Activated CD4-positive, alpha-beta T cell treated with anti-CD3 and anti-CD28 coated beads, Interleukin-2, Interleukin-6, amounts not matched to agents 100 ng/mL and 50 ng/mL, durations not matched to agents 16 hours and 8 hours (primary cell): ENCODE data around the gene EMILIN3.

Source experiments
- DNase-seq: peaks from one replicate; pipeline ENCODE4 v3.0.0-alpha.2; 2020

Gene EMILIN3

GRCh38 chr20:41366546-41367392 lies at the start of gene EMILIN3:
EMILIN3 (minus strand) TSS chr20:41366818; CDS start chr20:41366634, 184 bp downstream.
- DNase-seq: no peak

GRCh38 chr20:41415191-41415590 lies 48.6 kb upstream of the EMILIN3 start:
- DNase-seq: no peak

- no peak for DNase-seq
Observed at GRCh38 chr20:41413169-41413568, 46.6 kb upstream of the EMILIN3 start.

- DNase-seq: no peak
Observed at GRCh38 chr20:41412324-41413120, 45.9 kb upstream of the EMILIN3 start.

GRCh38 chr20:41411391-41411847 lies 44.8 kb upstream of the EMILIN3 start:
- DNase-seq: peak; percentile 11

- DNase-seq: no peak
Observed at GRCh38 chr20:41408986-41409385, 42.4 kb upstream of the EMILIN3 start.

- peak; percentile 44 for DNase-seq
Observed at GRCh38 chr20:41408156-41408794, 41.7 kb upstream of the EMILIN3 start.

GRCh38 chr20:41407607-41408006 lies 41.0 kb upstream of the EMILIN3 start:
- DNase-seq: no peak

- no peak for DNase-seq
Observed at GRCh38 chr20:41406896-41407444, 40.4 kb upstream of the EMILIN3 start.

- no peak for DNase-seq
Observed at GRCh38 chr20:41406353-41406752, 39.7 kb upstream of the EMILIN3 start.

- no peak for DNase-seq
Observed at GRCh38 chr20:41405436-41405835, 38.8 kb upstream of the EMILIN3 start.

GRCh38 chr20:41403604-41404003 lies 37.0 kb upstream of the EMILIN3 start:
- DNase-seq: no peak

- no peak for DNase-seq
Observed at GRCh38 chr20:41398408-41398807, 31.8 kb upstream of the EMILIN3 start.

- no peak for DNase-seq
Observed at GRCh38 chr20:41395667-41396664, 29.3 kb upstream of the EMILIN3 start.

GRCh38 chr20:41394931-41395666 lies 28.5 kb upstream of the EMILIN3 start:
- DNase-seq: no peak

GRCh38 chr20:41394081-41394480 lies 27.5 kb upstream of the EMILIN3 start:
- no peak for DNase-seq

GRCh38 chr20:41393705-41394066 lies 27.1 kb upstream of the EMILIN3 start:
- DNase-seq: no peak

- no peak for DNase-seq
Observed at GRCh38 chr20:41392871-41393704, 26.5 kb upstream of the EMILIN3 start.

GRCh38 chr20:41392295-41392694 lies 25.7 kb upstream of the EMILIN3 start:
- no peak for DNase-seq

- no peak for DNase-seq
Observed at GRCh38 chr20:41391587-41392001, 25.0 kb upstream of the EMILIN3 start.
